Activated T-cell treated with anti-CD3 and anti-CD28 coated beads, Interleukin-2, amount 50 U/mL, for 4 hours (primary cell): Measurements from ENCODE around the gene A4GALT. TPM values are rescaled to one million over a fixed set of nuclear protein-coding genes. Genes with fewer than 3 reads are reported as not detected.

Experiments used
- ATAC-seq, 2 donors: fragments of 200-7000 bp; cut with Tn5 transposase; one replicate each; pipeline ENCODE4 v1.10.0; 2021
- DNase-seq: peaks from one replicate; pipeline ENCODE4 v3.0.0-alpha.2; 2020
- H3K27me3 Mint-ChIP-seq: one replicate; pipeline ENCODE4 v1.8.0; 2021; ENCODE audit warnings: low read depth, mixed read lengths
- H3K36me3 Mint-ChIP-seq: one replicate; pipeline ENCODE4 v1.8.0; 2022; ENCODE audit warnings: mixed read lengths; ENCODE audit not compliant: insufficient read depth
- H3K4me1 Mint-ChIP-seq: one replicate; pipeline ENCODE4 v1.8.0; 2021; ENCODE audit warnings: low read depth, mixed read lengths
- H3K4me3 Mint-ChIP-seq: one replicate; pipeline ENCODE4 v1.8.0; 2021; ENCODE audit warnings: mild to moderate bottlenecking, moderate library complexity, mixed read lengths
- H3K9me3 Mint-ChIP-seq: one replicate; pipeline ENCODE4 v1.8.0; 2021; ENCODE audit warnings: mixed read lengths
- total RNA-seq, 3 donors: library from RNA; stranded (reverse); gene quantifications; one replicate each; pipeline ENCODE4 v1.2.1, GENCODE V29; 2021

A4GALT gene
- total RNA-seq, 3 donors from 2014 or later = not detected

GRCh38 chr22:42700901-42701300 is 19.8 kb downstream of the A4GALT start:
- Mint-ChIP-seq H3K4me1 (no peaks in the 10 kb centered on the region), H3K4me3 (no peak overlapping the region), H3K27me3 (peaks cover 2% of the 10 kb centered on the region), H3K36me3 (no peaks in the 10 kb centered on the region), H3K9me3 (no peaks in the 10 kb centered on the region)
- ATAC-seq = no peak
- DNase-seq = no peak

GRCh38 chr22:42700355-42700754 is 20.3 kb downstream of the A4GALT start:
- ATAC-seq (no peak), DNase-seq (no peak)
- H3K36me3 Mint-ChIP-seq = no peaks in the 10 kb centered on the region
- H3K4me3 Mint-ChIP-seq = no peak overlapping the region
- peaks cover 2% of the 10 kb centered on the region for H3K27me3 Mint-ChIP-seq
- H3K9me3 Mint-ChIP-seq = no peaks in the 10 kb centered on the region
- H3K4me1 Mint-ChIP-seq = no peaks in the 10 kb centered on the region

GRCh38 chr22:42699976-42700352 is 20.7 kb downstream of the A4GALT start:
- Mint-ChIP-seq H3K27me3 (peaks cover 2% of the 10 kb centered on the region), H3K4me3 (no peak overlapping the region), H3K4me1 (no peaks in the 10 kb centered on the region), H3K36me3 (no peaks in the 10 kb centered on the region), H3K9me3 (no peaks in the 10 kb centered on the region)
- DNase-seq = no peak
- no peak for ATAC-seq

GRCh38 chr22:42699281-42699975 is 21.2 kb downstream of the A4GALT start:
- Mint-ChIP-seq H3K4me1 (no peaks in the 10 kb centered on the region), H3K27me3 (peaks cover under 1% of the 10 kb centered on the region), H3K9me3 (no peaks in the 10 kb centered on the region), H3K36me3 (no peaks in the 10 kb centered on the region), H3K4me3 (no peak overlapping the region)
- DNase-seq (no peak), ATAC-seq (no peak)

GRCh38 chr22:42697542-42698013 is 23.1 kb downstream of the A4GALT start:
- DNase-seq = no peak
- Mint-ChIP-seq H3K4me3 (no peak overlapping the region), H3K36me3 (no peaks in the 10 kb centered on the region), H3K27me3 (no peaks in the 10 kb centered on the region), H3K9me3 (no peaks in the 10 kb centered on the region), H3K4me1 (no peaks in the 10 kb centered on the region)
- ATAC-seq = no peak

- Mint-ChIP-seq H3K9me3 (no peaks in the 10 kb centered on the region), H3K27me3 (no peaks in the 10 kb centered on the region), H3K4me3 (no peak overlapping the region), H3K36me3 (no peaks in the 10 kb centered on the region), H3K4me1 (no peaks in the 10 kb centered on the region)
- DNase-seq (no peak), ATAC-seq (no peak)
These were observed 24.2 kb downstream of the A4GALT start for GRCh38 chr22:42696331-42696967.

- DNase-seq = no peak
- Mint-ChIP-seq H3K4me1 (no peaks in the 10 kb centered on the region), H3K4me3 (no peak overlapping the region), H3K9me3 (no peaks in the 10 kb centered on the region), H3K36me3 (no peaks in the 10 kb centered on the region), H3K27me3 (no peaks in the 10 kb centered on the region)
- no peak for ATAC-seq
These were observed 25.4 kb downstream of the A4GALT start for GRCh38 chr22:42695294-42695693.

- Mint-ChIP-seq H3K4me1 (no peaks in the 10 kb centered on the region), H3K27me3 (no peaks in the 10 kb centered on the region), H3K36me3 (no peaks in the 10 kb centered on the region), H3K4me3 (no peak overlapping the region), H3K9me3 (no peaks in the 10 kb centered on the region)
- DNase-seq = no peak
- no peak for ATAC-seq
These were observed 26.6 kb downstream of the A4GALT start for GRCh38 chr22:42693763-42694683.

- H3K4me1 Mint-ChIP-seq = no peaks in the 10 kb centered on the region
- ATAC-seq = no peak
- H3K9me3 Mint-ChIP-seq = no peaks in the 10 kb centered on the region
- no peak overlapping the region for H3K4me3 Mint-ChIP-seq
- DNase-seq = no peak
- H3K36me3 Mint-ChIP-seq = no peaks in the 10 kb centered on the region
- no peaks in the 10 kb centered on the region for H3K27me3 Mint-ChIP-seq
These were observed 27.5 kb downstream of the A4GALT start for GRCh38 chr22:42693055-42693762.

GRCh38 chr22:42692239-42693054 is 28.2 kb downstream of the A4GALT start:
- H3K36me3 Mint-ChIP-seq = no peaks in the 10 kb centered on the region
- H3K9me3 Mint-ChIP-seq = no peaks in the 10 kb centered on the region
- no peaks in the 10 kb centered on the region for H3K27me3 Mint-ChIP-seq
- ATAC-seq (no peak), DNase-seq (no peak)
- no peak overlapping the region for H3K4me3 Mint-ChIP-seq
- no peaks in the 10 kb centered on the region for H3K4me1 Mint-ChIP-seq

- DNase-seq = no peak
- H3K9me3 Mint-ChIP-seq = no peaks in the 10 kb centered on the region
- ATAC-seq = no peak
- peaks cover 3% of the 10 kb centered on the region for H3K27me3 Mint-ChIP-seq
- H3K4me3 Mint-ChIP-seq = no peak overlapping the region
- no peaks in the 10 kb centered on the region for H3K36me3 Mint-ChIP-seq
- no peaks in the 10 kb centered on the region for H3K4me1 Mint-ChIP-seq
These were observed 29.2 kb downstream of the A4GALT start for GRCh38 chr22:42691440-42691839.

- DNase-seq (no peak), ATAC-seq (no peak)
- no peaks in the 10 kb centered on the region for H3K9me3 Mint-ChIP-seq
- no peaks in the 10 kb centered on the region for H3K4me1 Mint-ChIP-seq
- H3K36me3 Mint-ChIP-seq = no peaks in the 10 kb centered on the region
- peaks cover 3% of the 10 kb centered on the region for H3K27me3 Mint-ChIP-seq
- no peak overlapping the region for H3K4me3 Mint-ChIP-seq
These were observed 32.1 kb downstream of the A4GALT start for GRCh38 chr22:42688241-42689211.
